ENCODE measurements around the gene C11orf65.

DNA sequence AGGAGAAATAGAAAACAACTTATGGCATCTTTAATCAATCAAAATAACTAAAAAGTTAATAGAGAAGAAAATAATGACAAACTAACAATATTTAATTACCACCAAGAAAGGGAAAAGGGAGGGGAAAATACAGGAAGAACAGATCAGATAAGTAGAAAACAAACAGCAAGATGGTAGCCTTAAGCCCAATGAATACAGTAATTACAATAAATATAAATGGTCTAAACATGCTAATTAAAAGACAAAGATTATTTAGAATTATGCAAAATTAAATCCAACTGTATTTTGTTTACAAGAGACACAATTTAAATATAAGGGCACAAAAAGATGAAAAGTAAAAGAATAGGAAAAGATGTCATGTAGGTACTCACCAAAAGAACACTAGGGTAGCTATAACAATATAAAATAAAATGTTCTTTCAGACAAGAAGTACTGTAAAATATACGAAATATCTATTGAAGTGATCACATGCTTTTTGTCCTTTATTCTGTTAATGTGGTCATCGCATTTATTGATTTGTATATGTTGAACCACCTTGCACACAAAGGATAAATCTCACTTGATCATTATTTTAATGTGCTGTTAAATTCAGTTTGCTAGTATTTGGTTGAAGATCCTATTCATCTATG is 14.0 kb downstream of the C11orf65 start:
- TF ChIP-seq, protein P1, sequence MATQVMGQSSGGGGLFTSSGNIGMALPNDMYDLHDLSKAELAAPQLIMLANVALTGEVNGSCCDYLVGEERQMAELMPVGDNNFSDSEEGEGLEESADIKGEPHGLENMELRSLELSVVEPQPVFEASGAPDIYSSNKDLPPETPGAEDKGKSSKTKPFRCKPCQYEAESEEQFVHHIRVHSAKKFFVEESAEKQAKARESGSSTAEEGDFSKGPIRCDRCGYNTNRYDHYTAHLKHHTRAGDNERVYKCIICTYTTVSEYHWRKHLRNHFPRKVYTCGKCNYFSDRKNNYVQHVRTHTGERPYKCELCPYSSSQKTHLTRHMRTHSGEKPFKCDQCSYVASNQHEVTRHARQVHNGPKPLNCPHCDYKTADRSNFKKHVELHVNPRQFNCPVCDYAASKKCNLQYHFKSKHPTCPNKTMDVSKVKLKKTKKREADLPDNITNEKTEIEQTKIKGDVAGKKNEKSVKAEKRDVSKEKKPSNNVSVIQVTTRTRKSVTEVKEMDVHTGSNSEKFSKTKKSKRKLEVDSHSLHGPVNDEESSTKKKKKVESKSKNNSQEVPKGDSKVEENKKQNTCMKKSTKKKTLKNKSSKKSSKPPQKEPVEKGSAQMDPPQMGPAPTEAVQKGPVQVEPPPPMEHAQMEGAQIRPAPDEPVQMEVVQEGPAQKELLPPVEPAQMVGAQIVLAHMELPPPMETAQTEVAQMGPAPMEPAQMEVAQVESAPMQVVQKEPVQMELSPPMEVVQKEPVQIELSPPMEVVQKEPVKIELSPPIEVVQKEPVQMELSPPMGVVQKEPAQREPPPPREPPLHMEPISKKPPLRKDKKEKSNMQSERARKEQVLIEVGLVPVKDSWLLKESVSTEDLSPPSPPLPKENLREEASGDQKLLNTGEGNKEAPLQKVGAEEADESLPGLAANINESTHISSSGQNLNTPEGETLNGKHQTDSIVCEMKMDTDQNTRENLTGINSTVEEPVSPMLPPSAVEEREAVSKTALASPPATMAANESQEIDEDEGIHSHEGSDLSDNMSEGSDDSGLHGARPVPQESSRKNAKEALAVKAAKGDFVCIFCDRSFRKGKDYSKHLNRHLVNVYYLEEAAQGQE (IDR thresholded peaks at IDR 0.05; ENCODE audit: low read depth) = no peak
- no peak for TF ChIP-seq RAD21 (IDR thresholded peaks at IDR 0.05; ENCODE audit: low read depth)
- no peak for TF ChIP-seq EZH2 (IDR thresholded peaks at IDR 0.05)
- TF ChIP-seq POLR2AphosphoS5 (IDR thresholded peaks at IDR 0.05; ENCODE audit: low read depth, low read length) = no peak
- no peak for TF ChIP-seq CEBPB (IDR thresholded peaks at IDR 0.05; ENCODE audit: low read depth)

All from HCT116 (cell line).